ENCODE data around the gene PRKCZ.

Gene PRKCZ

GRCh38 chr1:2098301-2098698 lies 48.1 kb downstream of the PRKCZ start:
- H3K4me1 ChIP-seq (ENCODE audit: control insufficient read depth, insufficient read depth, low read length) = no peaks in the 10 kb centered on the region
- H3K27me3 ChIP-seq (ENCODE audit: control insufficient read depth, insufficient read depth, low read length) = no peaks in the 10 kb centered on the region
- H3K9me3 ChIP-seq (ENCODE audit: control insufficient read depth, insufficient read depth, low read length) = no peaks in the 10 kb centered on the region
- H3K9ac ChIP-seq (ENCODE audit: low read depth, low read length) = no peak overlapping the region
- H3K4me3 ChIP-seq (ENCODE audit: low read depth, low read length) = no peak overlapping the region
- peaks cover 16% of the 10 kb centered on the region for H3K36me3 ChIP-seq (ENCODE audit: control insufficient read depth, insufficient read depth, low read length)
- H3K27ac ChIP-seq (ENCODE audit: low read depth, low read length) = no peak overlapping the region

GRCh38 chr1:2098839-2099785 lies 48.9 kb downstream of the PRKCZ start:
- Histone ChIP-seq H3K4me3 (ENCODE audit: low read depth, low read length) (no peak overlapping the region), H3K27me3 (ENCODE audit: control insufficient read depth, insufficient read depth, low read length) (no peaks in the 10 kb centered on the region), H3K27ac (ENCODE audit: low read depth, low read length) (no peak overlapping the region), H3K4me1 (ENCODE audit: control insufficient read depth, insufficient read depth, low read length) (no peaks in the 10 kb centered on the region; the same call in 1 of the 2 replicates), H3K9me3 (ENCODE audit: control insufficient read depth, insufficient read depth, low read length) (no peaks in the 10 kb centered on the region), H3K9ac (ENCODE audit: low read depth, low read length) (no peak overlapping the region), H3K36me3 (ENCODE audit: control insufficient read depth, insufficient read depth, low read length) (peaks cover 16% of the 10 kb centered on the region)

- Histone ChIP-seq H3K36me3 (ENCODE audit: control insufficient read depth, insufficient read depth, low read length) (peaks cover 16% of the 10 kb centered on the region), H3K27me3 (ENCODE audit: control insufficient read depth, insufficient read depth, low read length) (no peaks in the 10 kb centered on the region), H3K4me1 (ENCODE audit: control insufficient read depth, insufficient read depth, low read length) (no peaks in the 10 kb centered on the region; the same call in 1 of the 2 replicates), H3K4me3 (ENCODE audit: low read depth, low read length) (no peak overlapping the region), H3K9me3 (ENCODE audit: control insufficient read depth, insufficient read depth, low read length) (no peaks in the 10 kb centered on the region), H3K9ac (ENCODE audit: low read depth, low read length) (no peak overlapping the region), H3K27ac (ENCODE audit: low read depth, low read length) (no peak overlapping the region)
Measured at GRCh38 chr1:2099886-2100779, 49.9 kb downstream of the PRKCZ start.

GRCh38 chr1:2100780-2101108 lies 50.5 kb downstream of the PRKCZ start:
- Histone ChIP-seq H3K36me3 (ENCODE audit: control insufficient read depth, insufficient read depth, low read length) (peaks cover 16% of the 10 kb centered on the region), H3K9ac (ENCODE audit: low read depth, low read length) (no peak overlapping the region), H3K27me3 (ENCODE audit: control insufficient read depth, insufficient read depth, low read length) (no peaks in the 10 kb centered on the region), H3K4me3 (ENCODE audit: low read depth, low read length) (no peak overlapping the region), H3K4me1 (ENCODE audit: control insufficient read depth, insufficient read depth, low read length) (no peaks in the 10 kb centered on the region; the same call in 1 of the 2 replicates), H3K27ac (ENCODE audit: low read depth, low read length) (no peak overlapping the region), H3K9me3 (ENCODE audit: control insufficient read depth, insufficient read depth, low read length) (no peaks in the 10 kb centered on the region)

DNA sequence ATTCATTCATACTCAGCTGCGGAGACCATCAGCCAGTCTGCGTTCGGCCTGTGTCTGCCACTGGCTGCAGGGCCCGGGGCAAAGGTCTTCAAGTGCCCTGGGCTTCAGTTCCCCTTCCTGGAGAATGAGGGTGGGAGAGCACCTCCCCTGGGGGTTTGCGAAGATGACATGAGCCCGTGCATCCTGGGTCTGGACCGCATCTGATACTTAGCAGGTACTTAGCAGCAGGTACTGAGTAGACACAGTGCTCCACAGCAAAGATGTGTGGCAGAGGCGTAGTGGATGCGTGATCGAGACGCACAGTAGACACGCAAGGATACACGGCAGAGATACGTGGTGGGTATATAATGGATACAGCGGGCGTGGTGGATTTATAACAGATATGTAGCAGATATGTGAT lies 51.3 kb downstream of the PRKCZ start:
- Histone ChIP-seq H3K27me3 (ENCODE audit: control insufficient read depth, insufficient read depth, low read length) (no peaks in the 10 kb centered on the region), H3K9me3 (ENCODE audit: control insufficient read depth, insufficient read depth, low read length) (no peaks in the 10 kb centered on the region), H3K9ac (ENCODE audit: low read depth, low read length) (no peak overlapping the region), H3K27ac (ENCODE audit: low read depth, low read length) (no peak overlapping the region), H3K4me3 (ENCODE audit: low read depth, low read length) (no peak overlapping the region), H3K4me1 (ENCODE audit: control insufficient read depth, insufficient read depth, low read length) (no peaks in the 10 kb centered on the region; the same call in 1 of the 2 replicates), H3K36me3 (ENCODE audit: control insufficient read depth, insufficient read depth, low read length) (peaks cover 17% of the 10 kb centered on the region)

- peaks cover 21% of the 10 kb centered on the region for H3K36me3 ChIP-seq (ENCODE audit: control insufficient read depth, insufficient read depth, low read length)
- no peak overlapping the region for H3K9ac ChIP-seq (ENCODE audit: low read depth, low read length)
- H3K27ac ChIP-seq (ENCODE audit: low read depth, low read length) = no peak overlapping the region
- no peaks in the 10 kb centered on the region for H3K27me3 ChIP-seq (ENCODE audit: control insufficient read depth, insufficient read depth, low read length)
- H3K4me3 ChIP-seq (ENCODE audit: low read depth, low read length) = no peak overlapping the region
- H3K9me3 ChIP-seq (ENCODE audit: control insufficient read depth, insufficient read depth, low read length) = no peaks in the 10 kb centered on the region
- H3K4me1 ChIP-seq (ENCODE audit: control insufficient read depth, insufficient read depth, low read length) = no peaks in the 10 kb centered on the region; the same call in 1 of the 2 replicates
Measured at GRCh38 chr1:2101946-2102345, 51.7 kb downstream of the PRKCZ start.

DNA sequence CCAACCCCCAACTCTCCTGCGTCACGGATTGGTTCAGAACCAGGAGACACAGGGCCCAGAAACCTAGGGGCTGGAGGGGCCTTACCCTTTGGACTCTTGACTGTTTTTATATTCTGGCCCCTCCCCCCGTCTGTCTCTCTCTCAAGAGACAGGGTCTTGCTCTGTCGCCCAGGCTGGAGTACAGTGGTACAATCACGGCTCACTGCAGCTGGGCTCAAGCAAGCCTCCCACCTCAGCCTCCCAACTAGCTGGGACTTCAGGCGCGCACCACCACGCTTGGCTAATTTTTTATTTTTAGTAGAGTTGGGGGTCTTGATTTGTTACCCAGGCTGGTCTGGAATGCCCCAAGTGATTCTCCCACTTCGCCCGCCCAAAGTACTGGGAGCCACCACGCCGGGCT lies 52.5 kb downstream of the PRKCZ start:
- Histone ChIP-seq H3K9me3 (ENCODE audit: control insufficient read depth, insufficient read depth, low read length) (no peaks in the 10 kb centered on the region), H3K36me3 (ENCODE audit: control insufficient read depth, insufficient read depth, low read length) (peaks cover 27% of the 10 kb centered on the region), H3K4me1 (ENCODE audit: control insufficient read depth, insufficient read depth, low read length) (no peaks in the 10 kb centered on the region; the same call in 1 of the 2 replicates), H3K27ac (ENCODE audit: low read depth, low read length) (no peak overlapping the region), H3K4me3 (ENCODE audit: low read depth, low read length) (no peak overlapping the region), H3K9ac (ENCODE audit: low read depth, low read length) (no peak overlapping the region), H3K27me3 (ENCODE audit: control insufficient read depth, insufficient read depth, low read length) (no peaks in the 10 kb centered on the region)

DNA sequence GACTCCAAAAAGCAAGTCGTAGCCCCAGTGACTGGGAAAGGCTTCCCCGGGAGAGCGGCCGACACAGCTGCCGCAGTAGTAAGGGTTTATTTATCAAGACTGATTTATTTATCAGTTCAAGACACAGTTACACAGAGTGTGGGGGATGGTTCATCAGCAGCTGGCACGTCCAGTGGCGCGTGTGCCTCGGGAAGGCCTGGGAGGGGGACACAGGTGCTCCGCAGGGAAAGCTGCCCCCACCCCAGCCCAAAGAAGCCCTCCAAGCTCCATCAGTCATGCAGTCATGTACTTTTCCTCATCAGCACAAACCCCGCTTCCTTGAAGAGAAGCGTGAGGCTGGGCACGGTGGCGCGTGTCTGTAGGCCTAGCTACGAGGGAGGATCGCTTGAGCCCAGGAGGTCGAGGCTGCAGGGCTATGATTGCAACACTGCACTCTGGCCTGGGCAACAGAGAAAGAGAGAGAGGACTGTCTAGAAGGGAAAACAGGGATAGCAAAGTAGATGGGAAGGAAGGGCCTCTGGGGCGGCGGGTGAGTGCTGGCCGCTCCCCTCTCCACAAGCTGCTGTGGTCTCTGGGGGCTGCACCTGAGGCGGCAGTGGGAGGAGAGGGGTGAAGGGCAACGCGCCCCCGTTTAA lies 53.2 kb downstream of the PRKCZ start:
- H3K4me3 ChIP-seq (ENCODE audit: low read depth, low read length) = no peak overlapping the region
- no peak overlapping the region for H3K27ac ChIP-seq (ENCODE audit: low read depth, low read length)
- no peaks in the 10 kb centered on the region for H3K27me3 ChIP-seq (ENCODE audit: control insufficient read depth, insufficient read depth, low read length)
- no peak overlapping the region for H3K9ac ChIP-seq (ENCODE audit: low read depth, low read length)
- peaks cover 21% of the 10 kb centered on the region for H3K36me3 ChIP-seq (ENCODE audit: control insufficient read depth, insufficient read depth, low read length)
- no peaks in the 10 kb centered on the region; the same call in 1 of the 2 replicates for H3K4me1 ChIP-seq (ENCODE audit: control insufficient read depth, insufficient read depth, low read length)
- no peaks in the 10 kb centered on the region for H3K9me3 ChIP-seq (ENCODE audit: control insufficient read depth, insufficient read depth, low read length)

GRCh38 chr1:2103901-2104590 lies 53.8 kb downstream of the PRKCZ start:
- no peaks in the 10 kb centered on the region for H3K27me3 ChIP-seq (ENCODE audit: control insufficient read depth, insufficient read depth, low read length)
- no peaks in the 10 kb centered on the region for H3K9me3 ChIP-seq (ENCODE audit: control insufficient read depth, insufficient read depth, low read length)
- H3K9ac ChIP-seq (ENCODE audit: low read depth, low read length) = no peak overlapping the region
- peaks cover 20% of the 10 kb centered on the region for H3K36me3 ChIP-seq (ENCODE audit: control insufficient read depth, insufficient read depth, low read length)
- no peak overlapping the region for H3K27ac ChIP-seq (ENCODE audit: low read depth, low read length)
- no peaks in the 10 kb centered on the region; the same call in 1 of the 2 replicates for H3K4me1 ChIP-seq (ENCODE audit: control insufficient read depth, insufficient read depth, low read length)
- no peak overlapping the region for H3K4me3 ChIP-seq (ENCODE audit: low read depth, low read length)
